ENCODE measurements around the gene SLC35D1. TPM values are rescaled to one million over a fixed set of nuclear protein-coding genes. Genes with fewer than 3 reads are reported as not detected.

Gene SLC35D1
- total RNA-seq, 4 donors from 2014 or later = 10.0 to 68.6 (median 51.9) TPM

- H3K27ac ChIP-seq = no peak overlapping the region
- intact Hi-C loops (cut with DNase I; ENCODE audit: low total_unique reads) = no loop called here
- H3K27me3 ChIP-seq = no peaks in the 10 kb centered on the region
- TF ChIP-seq POLR2A (IDR thresholded peaks at IDR 0.05) (no peak), CTCF (IDR thresholded peaks at IDR 0.05) (no peak), POLR2AphosphoS5 (IDR thresholded peaks at IDR 0.05) (no peak), EP300 (IDR thresholded peaks at IDR 0.05; ENCODE audit: low read depth) (no peak)
- WGBS, 2 donors (ENCODE audit: low coverage in 1 of 2) = 39 to 50% methylated on average over 1 to 2 of the region's 2 CpGs
- H3K4me1 ChIP-seq = peaks cover 0 to 4% (median 0%) of the 10 kb centered on the region in 4 donors
- H3K36me3 ChIP-seq = peaks cover 0 to 14% (median 5%) of the 10 kb centered on the region in 4 donors
- no peaks in the 10 kb centered on the region for H3K9me3 ChIP-seq
- H3K4me3 ChIP-seq = no peak overlapping the region
- in situ Hi-C loops (cut with MboI; ENCODE audit: low pct_ligation_motif_present in 1 of 4, low pct_unique_long_range_greater_than_20kb in 1 of 4, low sequenced_read_pairs in 3 of 4) = loop anchor here in 1 of 4 donors (25.0 kb wide), 1 partner anchor 124 kb away; the partner anchor contains the start of gene C1orf141
- no peak for DNase-seq
Observed at GRCh38 chr1:67013573-67013972, 40.4 kb downstream of the SLC35D1 start.

- peaks cover 0 to 27% (median 4%) of the 10 kb centered on the region in 4 donors for H3K36me3 ChIP-seq
Observed at GRCh38 chr1:67009792-67010191, 44.2 kb downstream of the SLC35D1 start.

GRCh38 chr1:67005068-67005467, 48.9 kb downstream of the SLC35D1 start:
- 91 to 97% methylated on average over 4 to 8 of the region's 8 CpGs for WGBS, 2 donors (ENCODE audit: low coverage in 1 of 2)
- Histone ChIP-seq H3K4me1 (peaks cover 0 to 17% (median 2%) of the 10 kb centered on the region in 4 donors), H3K36me3 (peaks cover 0 to 38% (median 7%) of the 10 kb centered on the region in 4 donors), H3K27me3 (no peaks in the 10 kb centered on the region), H3K9me3 (no peaks in the 10 kb centered on the region), H3K27ac (no peak overlapping the region), H3K4me3 (no peak overlapping the region)
- no peak for DNase-seq
- in situ Hi-C loops (cut with MboI; ENCODE audit: low pct_ligation_motif_present in 1 of 4, low pct_unique_long_range_greater_than_20kb in 1 of 4, low sequenced_read_pairs in 3 of 4) (loop anchor here in 2 of 4 donors (10.0 to 25.0 kb wide), 2 partner anchors 132 to 140 kb away; partner anchors contain the start of gene C1orf141 (in 1 of the 2)), intact Hi-C loops (cut with DNase I; ENCODE audit: low total_unique reads) (no loop called here)
- no peak for TF ChIP-seq EP300 (IDR thresholded peaks at IDR 0.05; ENCODE audit: low read depth)
- TF ChIP-seq POLR2A (IDR thresholded peaks at IDR 0.05) = no peak
- TF ChIP-seq POLR2AphosphoS5 (IDR thresholded peaks at IDR 0.05) = no peak
- no peak for TF ChIP-seq CTCF (IDR thresholded peaks at IDR 0.05)

More at GRCh38 chr1:67009792-67010191, 44.2 kb downstream of the SLC35D1 start:
- Histone ChIP-seq H3K27ac (no peak overlapping the region), H3K4me3 (no peak overlapping the region), H3K9me3 (no peaks in the 10 kb centered on the region), H3K27me3 (no peaks in the 10 kb centered on the region), H3K4me1 (no peaks in the 10 kb centered on the region)
- 98 to 100% methylated on average over 2 to 3 of the region's 3 CpGs for WGBS, 2 donors (ENCODE audit: low coverage in 1 of 2)
- intact Hi-C loops (cut with DNase I; ENCODE audit: low total_unique reads) (no loop called here), in situ Hi-C loops (cut with MboI; ENCODE audit: low pct_ligation_motif_present in 1 of 4, low pct_unique_long_range_greater_than_20kb in 1 of 4, low sequenced_read_pairs in 3 of 4) (loop anchor here in 2 of 4 donors (10.0 to 25.0 kb wide), 2 partner anchors 128 to 135 kb away; partner anchors contain the start of gene C1orf141 (in 1 of the 2))
- DNase-seq = no peak
- TF ChIP-seq POLR2AphosphoS5 (IDR thresholded peaks at IDR 0.05) (no peak), CTCF (IDR thresholded peaks at IDR 0.05) (no peak), POLR2A (IDR thresholded peaks at IDR 0.05) (no peak), EP300 (IDR thresholded peaks at IDR 0.05; ENCODE audit: low read depth) (no peak)

GRCh38 chr1:67004176-67004575, 49.8 kb downstream of the SLC35D1 start:
- H3K27ac ChIP-seq = no peak overlapping the region
- in situ Hi-C loops (cut with MboI; ENCODE audit: low pct_ligation_motif_present in 1 of 4, low pct_unique_long_range_greater_than_20kb in 1 of 4, low sequenced_read_pairs in 3 of 4) (loop anchor here in 2 of 4 donors (10.0 to 25.0 kb wide), 2 partner anchors 133 to 141 kb away; partner anchors contain the start of gene C1orf141 (in 1 of the 2)), intact Hi-C loops (cut with DNase I; ENCODE audit: low total_unique reads) (no loop called here)
- no peaks in the 10 kb centered on the region for H3K27me3 ChIP-seq
- peaks cover 0 to 17% (median 2%) of the 10 kb centered on the region in 4 donors for H3K4me1 ChIP-seq
- 60 to 68% methylated on average over 1 of the region's 1 CpG for WGBS, 2 donors (ENCODE audit: low coverage in 1 of 2)
- peaks cover 0 to 35% (median 7%) of the 10 kb centered on the region in 4 donors for H3K36me3 ChIP-seq
- no peaks in the 10 kb centered on the region for H3K9me3 ChIP-seq
- TF ChIP-seq POLR2A (IDR thresholded peaks at IDR 0.05) (no peak), EP300 (IDR thresholded peaks at IDR 0.05; ENCODE audit: low read depth) (no peak), CTCF (IDR thresholded peaks at IDR 0.05) (no peak), POLR2AphosphoS5 (IDR thresholded peaks at IDR 0.05) (no peak)
- no peak for DNase-seq
- no peak overlapping the region for H3K4me3 ChIP-seq
